NCI-H1930 (cell line): Measurements from ENCODE around the gene USP16.

Experiments used
- DNase-seq, 2 experiments: peaks; one replicate each; lab custom pipeline; 2025; lab: John Stamatoyannopoulos, UW

USP16 gene

GRCh38 chr21:29083306-29083705 lies 58.8 kb downstream of the USP16 start:
- DNase-seq: no peak

DNA sequence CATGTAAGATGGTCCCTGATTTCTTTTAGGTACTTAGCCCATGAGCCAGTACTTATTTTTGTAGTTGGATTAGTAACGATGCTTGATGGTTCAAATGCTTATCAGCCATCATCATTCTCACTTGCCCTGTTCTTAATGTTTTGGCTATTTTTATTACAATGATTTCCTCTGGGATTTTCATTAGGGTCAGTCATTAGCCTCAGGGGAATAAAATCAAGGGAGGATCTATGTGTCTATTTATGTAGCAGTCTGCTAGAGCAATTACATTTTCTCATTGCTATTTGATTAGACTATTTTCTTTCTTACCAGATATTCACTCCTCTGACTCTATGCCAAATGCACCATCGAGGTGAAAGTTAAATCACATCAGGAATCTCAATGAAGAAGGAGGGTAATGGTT lies 59.9 kb downstream of the USP16 start:
- no peak for DNase-seq

- no peak for DNase-seq
These were observed 60.8 kb downstream of the USP16 start for GRCh38 chr21:29085106-29085752.

GRCh38 chr21:29091033-29091432 lies 66.6 kb downstream of the USP16 start:
- no peak for DNase-seq

GRCh38 chr21:29092102-29092959 lies 67.9 kb downstream of the USP16 start:
- DNase-seq: no peak

GRCh38 chr21:29096218-29097015 lies 71.9 kb downstream of the USP16 start:
- no peak for DNase-seq

DNA sequence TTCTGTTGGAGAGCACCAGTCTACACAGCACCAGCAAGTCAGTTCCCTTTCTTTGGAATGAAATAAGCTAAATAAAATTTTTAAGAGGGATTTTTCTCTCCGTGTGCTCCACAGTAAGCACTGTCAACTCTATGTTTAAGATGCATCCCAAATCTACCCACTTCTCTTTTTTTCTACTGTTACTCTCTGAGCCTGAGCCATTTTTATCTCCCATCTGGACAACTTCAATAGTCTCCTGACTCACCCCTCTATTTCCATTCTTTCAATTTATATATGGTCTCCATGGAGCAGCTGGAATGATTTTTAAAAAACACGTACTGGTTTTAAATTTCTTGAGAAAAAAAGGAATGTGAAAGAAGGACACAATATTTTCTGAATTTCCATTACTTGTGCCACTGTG lies 73.7 kb downstream of the USP16 start:
- DNase-seq: no peak

DNA sequence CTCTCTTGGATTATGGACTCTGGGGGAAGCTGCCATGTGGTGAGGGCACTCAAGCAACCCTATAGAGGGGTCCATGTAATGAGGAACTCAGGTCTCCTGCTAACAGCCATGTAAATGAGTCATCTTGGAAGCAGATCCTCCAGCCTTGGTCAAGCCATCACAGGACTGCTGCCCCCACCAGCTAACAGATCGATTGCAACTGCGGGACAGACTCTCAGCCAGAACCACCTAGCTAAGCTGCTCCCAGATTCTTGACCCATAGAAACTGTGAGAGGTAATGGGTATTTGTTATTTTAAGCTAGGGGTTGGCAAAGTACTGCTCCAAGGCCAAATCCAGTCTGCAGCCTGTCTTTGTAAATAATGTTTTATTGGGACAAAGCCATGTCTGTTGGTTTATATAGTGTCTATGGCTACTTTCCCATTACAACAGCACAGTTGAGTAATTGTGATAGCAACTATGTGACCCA lies 78.4 kb downstream of the USP16 start:
- DNase-seq: no peak
